ENCODE results near the gene RFNG.

RFNG gene

DNA sequence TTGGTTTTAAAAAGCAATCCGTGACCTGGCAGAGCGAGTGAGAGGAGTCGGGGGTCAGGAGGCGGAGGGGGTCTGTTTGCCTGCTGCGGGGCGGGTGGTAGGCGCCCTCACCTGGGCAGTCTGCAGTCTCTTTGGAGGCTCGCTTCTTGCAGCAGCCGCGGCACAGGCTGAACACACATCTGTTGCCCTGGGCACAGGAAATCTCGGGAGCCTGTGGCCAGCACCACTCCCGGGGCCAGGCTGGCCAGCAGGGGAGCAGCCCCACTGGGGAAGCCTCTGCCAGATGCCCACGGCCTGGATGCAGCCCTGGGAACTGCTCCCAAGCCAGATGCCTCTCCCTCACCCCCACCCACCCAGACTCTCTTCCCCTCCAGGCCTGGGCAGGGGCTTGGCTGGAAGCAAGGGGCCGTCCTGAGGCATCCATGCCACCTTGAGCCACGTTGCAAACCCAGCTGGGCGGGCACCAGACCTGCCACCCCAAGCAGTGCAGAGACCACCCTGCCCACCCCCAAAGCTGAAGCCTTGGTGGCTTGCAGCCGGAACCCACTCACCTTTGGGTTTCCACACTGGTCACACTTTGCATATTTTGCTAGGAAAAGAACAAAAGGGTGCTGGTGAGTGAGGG is 6.7 kb upstream of the RFNG start:
- no peak for DNase-seq

DNA sequence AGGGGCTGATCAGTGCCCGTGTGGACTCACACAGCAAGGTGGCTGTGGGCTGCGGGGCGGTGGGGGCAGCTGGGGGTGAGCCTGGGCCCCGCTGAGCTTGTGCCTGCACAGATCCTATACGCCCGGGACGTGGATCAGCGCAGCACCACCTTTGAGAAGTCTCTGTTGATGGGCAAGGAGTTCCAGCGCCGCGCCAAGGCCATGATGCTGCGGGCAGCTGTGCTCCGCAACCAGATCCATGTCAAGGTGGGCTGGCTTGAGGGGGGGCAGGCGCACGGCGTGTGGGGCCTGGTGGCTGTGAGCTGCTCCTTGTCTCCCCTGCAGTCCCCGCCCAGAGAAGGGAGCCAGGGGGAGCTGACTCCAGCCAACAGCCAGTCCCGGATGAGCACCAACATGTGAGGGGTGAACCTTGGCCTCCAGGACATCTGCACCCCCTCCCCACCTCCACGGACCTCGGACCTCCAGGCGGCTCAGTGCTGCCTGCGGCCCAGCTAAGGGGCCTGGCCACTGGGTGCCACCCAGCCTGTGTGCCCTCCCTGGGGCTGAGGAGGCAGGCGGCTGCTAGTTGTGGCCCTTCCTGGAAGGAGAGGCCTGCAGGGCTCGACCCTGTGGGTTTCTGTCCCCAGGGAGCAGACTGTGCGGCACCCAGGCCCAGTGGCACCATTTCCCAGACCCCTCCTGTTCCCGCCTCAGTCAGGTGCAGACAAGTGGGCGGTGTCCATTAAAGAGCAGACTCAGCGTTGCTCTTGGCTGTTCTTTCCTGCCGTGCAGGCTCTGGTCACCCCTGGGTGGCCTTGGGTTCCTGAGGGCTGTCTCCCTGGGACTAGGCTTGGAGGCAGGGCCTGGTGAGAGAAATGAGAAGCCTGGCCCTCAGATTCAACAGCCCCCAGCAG is 5.4 kb upstream of the RFNG start:
- DNase-seq = no peak

DNA sequence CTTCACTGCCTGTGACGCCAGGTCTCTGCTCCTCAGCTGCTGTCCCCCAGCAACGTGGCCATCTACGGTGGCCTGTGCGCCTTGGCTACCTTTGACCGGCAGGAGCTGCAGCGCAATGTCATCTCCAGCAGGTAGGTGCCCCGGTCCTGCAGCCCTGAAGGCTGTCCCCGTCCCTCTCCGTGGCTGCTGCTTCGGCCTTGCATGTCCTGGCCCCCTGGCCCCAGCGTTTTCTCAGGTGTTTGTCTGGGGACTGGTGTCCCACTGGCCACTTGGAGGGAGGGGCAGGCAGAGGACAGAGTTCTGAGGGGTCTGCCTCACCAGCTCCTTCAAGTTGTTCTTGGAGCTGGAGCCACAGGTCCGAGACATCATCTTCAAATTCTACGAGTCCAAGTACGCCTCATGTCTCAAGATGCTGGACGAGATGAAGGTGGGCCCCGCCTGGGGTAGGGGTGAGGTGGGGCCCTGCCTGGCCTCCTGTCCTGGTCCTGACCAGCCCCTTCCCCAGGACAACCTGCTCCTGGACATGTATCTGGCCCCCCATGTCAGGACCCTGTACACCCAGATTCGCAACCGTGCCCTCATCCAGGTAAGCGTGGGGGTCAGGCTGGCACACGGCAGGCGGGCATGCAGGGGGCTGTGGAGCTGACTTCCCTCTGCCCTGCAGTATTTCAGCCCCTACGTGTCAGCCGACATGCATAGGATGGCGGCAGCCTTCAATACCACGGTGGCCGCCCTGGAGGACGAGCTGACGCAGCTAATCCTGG is 4.5 kb upstream of the RFNG start:
- no peak for DNase-seq

DNA sequence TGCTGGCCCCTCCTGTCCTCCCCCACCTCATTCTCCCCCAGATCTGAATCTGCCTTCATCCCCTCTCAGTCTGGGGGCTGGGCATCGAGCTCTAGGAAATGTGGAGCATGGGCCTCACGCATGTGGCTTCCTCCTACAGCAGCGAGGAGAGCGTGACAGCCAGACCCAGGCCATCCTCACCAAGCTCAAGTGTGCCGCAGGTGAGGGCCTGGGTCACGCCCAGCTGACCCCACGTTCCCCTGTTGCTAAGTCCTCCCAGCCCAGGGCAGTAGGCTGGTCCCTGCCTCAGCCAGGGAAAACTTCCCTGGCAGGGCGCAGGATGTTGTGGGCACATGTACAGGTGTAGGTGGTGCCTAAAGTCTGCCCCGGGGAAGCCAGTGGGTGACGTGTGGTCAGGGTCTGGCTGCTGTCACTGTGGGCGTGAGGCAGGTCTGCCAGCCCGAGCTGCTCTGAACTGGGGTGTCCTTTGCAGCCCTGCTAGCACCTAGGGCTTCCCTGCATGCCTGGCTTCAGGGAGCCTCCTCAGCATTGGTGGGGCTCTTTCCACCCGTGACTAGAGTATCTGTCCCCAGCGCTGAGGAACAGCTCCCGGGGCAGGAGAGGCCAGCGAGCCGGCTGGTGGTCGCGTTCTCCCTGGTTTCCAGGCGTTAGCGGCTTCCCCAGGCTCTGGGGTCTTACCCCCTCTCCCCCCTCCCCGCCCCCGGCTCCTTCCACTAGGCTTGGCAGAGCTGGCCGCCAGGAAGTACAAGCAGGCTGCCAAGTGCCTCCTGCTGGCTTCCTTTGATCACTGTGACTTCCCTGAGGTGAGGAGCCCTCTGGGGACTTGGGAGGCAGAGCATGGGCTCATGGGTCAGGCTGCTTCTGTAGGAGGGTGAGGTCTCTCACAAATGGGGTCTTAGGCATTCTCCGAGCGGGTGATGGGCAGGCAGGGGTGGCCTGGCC is 3.7 kb upstream of the RFNG start:
- no peak for DNase-seq

DNA sequence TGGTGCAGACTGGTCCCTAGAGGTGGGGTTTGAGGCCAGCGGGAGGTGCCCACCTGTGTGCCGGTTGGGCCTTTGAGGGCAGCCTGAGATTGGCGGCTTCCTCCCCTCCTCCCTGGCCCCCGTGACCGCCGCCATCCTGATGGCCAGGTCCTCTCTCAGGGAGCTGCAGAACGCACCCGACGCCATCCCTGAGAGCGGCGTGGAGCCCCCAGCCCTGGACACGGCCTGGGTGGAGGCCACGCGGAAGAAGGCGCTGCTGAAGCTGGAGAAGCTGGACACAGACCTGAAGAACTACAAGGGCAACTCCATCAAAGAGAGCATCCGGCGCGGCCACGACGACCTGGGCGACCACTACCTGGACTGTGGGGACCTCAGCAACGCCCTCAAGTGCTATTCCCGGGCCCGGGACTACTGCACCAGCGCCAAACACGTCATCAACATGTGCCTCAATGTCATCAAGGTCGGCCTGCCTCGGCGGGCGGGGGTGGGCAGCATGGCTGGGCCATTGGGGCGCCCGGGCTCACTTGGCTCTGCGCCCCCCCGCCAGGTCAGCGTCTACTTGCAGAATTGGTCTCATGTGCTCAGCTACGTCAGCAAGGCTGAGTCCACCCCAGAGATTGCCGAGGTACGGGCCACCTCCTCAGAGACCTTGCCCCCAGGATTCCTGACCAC is 2.9 kb upstream of the RFNG start:
- DNase-seq = no peak

DNA sequence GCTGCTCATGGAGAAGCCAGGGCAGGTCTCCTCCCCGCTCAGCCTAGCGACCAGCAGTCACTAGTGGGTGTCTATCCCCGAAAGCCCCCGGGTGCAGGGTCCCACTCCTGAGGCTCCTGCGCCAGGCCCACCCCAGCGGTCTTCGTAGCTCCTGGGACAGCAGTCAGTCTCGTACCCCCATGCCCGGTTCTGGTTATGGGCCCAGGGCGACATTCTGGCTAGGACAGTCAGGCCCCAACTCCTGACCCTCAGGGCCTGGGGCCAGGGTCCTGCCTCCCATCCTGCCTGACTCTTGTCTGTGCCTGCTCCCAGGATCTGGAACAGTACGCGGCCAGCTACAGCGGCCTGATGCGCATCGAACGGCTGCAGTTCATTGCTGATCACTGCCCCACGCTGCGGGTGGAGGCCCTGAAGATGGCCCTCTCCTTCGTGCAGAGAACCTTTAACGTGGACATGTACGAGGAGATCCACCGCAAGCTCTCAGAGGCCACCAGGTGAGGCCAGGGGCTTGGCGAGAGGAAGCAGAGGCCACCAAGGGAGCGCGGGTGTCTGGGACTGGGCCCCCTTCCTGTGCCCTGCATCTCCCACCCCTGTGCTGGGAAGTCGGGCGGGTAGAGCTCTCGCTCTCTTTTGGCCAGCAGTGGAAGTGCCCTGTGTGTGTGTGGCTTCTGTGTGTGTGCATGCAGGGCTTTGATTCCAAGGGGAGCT is 2.1 kb upstream of the RFNG start:
- no peak for DNase-seq

DNA sequence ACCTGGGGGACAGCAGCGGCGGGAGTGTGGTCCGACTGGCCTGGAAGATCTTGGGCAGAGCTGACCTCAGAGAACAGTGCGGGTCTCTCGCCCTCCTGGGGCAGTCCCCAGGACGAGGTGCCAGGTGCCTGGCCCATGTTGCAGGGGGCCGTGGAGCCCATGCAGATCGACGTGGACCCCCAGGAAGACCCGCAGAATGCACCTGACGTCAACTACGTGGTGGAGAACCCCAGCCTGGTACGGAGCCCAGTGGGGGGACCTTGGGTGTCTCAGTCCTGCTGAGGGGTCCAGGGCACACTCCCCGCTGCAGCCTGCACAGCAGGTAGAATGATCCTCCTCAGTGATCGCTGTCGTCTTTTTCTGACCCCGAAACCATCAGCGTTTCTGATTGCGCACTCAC is 1.5 kb upstream of the RFNG start:
- no peak for DNase-seq

DNA sequence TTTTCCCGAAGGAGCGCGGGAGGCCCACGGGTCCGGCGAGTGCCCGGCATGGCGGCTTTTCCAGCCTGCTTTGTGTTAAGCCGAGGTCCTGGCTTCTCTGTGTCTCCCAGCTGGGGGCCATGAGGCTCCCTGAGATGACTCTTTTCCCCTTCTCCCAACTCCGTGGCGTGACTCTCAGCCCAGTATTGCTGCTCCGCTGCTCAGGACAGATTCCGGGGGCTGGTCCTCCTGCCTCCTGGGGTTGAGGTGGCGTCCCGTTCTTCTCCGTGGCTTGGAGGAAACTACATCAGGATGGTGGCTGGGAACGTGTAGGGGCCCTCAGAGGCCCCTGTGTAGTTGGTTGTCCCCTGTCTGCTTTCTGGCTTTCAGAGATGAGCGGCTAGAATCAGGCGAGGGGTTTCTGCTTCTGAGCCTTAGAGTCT is 1.0 kb upstream of the RFNG start:
- DNase-seq = no peak

DNA sequence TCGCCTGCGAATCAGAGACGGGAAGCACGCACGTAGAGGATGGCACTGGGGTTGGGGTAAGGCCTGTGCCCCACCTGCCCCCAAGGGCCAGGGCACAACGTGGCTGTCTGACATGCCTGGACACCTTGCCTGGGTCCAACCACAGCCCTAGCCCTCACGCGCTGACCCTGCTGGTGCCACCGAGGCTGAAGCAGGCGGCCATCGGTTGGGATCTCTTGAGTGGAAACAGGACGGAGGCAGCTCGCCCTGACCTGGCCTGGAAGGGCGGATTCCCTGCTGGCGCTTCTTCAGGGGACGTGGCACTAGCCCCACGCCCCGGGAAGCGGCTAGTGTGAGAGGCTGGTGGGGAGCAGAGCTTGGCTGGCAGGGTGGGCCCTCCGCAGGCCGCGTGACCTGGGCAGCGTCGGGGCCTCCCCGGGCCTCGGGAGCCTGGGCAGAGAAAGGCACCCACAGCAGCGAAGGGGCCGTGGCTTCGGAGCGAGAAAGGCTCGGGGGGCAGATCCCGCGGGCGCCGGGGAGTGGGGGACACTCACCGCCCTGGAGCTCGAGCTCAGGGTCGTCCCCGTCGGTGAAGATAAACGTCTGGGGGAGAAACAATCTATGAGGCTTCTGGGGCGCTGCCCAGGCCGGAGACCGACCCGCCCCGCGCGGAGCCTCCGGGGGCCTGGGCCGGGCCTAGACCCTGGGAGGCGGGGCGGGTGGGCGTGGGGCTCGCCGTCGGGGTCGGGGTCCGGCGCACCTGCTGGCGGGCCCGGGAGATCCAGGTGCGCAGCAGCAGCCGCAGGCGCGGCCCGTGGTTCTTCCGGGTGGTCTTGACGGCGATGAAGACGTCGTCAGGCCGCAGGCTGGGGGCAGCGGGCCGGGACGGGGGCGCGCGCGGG is 610 bp downstream of the RFNG start:
- no peak for DNase-seq

DNA sequence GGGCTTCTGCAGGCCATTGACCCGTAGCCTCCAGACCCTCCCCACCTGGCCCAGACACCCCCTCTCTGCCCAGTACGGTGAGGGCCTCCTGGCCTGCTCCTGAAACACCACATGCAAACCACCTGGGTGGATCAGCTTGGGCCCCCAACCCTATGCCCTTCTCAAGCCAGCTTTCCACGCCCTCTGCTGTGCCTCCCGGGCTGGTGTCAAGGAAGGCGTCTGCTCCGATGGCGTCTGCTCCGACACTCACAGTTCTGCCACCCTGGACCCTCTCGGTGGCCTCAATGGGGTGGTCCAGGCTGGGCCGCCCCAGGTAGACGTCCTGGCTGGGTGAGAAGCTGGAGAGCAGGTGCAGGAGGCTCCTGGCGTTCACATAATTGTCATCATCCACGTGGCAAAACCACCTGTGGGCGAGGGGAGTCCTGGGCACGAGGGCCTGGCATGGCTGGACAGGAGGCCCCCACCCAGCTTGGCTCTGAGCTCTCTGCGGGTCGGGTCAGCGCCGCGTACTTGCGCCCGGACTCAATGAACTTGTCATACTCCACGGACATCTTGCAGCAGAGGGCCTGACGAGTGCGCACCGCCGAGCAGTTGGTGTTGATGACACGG is 1.4 kb downstream of the RFNG start:
- no peak for DNase-seq

DNA sequence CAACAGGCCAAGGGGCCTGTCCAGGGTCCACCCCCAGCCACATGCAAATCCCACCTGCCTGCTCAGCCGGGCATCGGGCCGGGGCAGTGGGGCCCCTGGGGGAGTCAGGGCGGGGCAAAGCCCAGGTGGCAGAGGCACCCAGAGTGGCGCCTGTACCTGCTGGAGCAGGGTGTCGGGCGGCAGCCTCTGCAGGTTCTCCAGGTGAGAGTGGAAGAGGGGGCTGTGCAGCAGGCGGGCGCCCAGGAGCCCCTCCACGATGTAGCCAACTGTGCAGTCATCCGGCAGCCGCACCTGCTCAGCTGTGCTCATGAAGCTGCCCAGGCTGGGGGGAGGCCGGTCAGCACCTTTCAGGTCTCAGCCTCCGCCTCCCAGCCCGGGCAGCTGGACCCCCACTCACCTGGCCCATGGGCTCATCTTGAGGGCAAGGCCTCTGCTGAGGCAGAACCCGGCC is 2.1 kb downstream of the RFNG start:
- DNase-seq = no peak

DNA sequence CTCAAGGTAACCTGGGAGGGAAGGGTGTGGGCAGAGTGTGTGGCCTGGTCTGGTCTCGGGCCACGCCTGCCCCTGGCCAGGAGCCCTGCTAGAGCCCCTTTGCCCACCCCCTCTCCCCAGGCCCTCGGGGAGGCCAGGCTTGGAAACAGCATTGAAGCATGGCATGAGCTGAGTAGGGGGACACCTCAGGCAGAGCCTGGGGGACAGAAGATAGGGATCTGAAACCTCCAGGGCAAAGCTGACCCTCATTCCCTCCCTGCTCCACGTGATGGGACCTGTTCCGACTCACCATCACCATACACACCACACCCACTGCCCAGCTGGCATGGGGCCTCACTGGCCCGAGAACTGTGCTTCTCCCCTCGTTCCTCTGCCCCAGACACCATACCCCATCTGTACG is 2.5 kb downstream of the RFNG start:
- DNase-seq = no peak

DNA sequence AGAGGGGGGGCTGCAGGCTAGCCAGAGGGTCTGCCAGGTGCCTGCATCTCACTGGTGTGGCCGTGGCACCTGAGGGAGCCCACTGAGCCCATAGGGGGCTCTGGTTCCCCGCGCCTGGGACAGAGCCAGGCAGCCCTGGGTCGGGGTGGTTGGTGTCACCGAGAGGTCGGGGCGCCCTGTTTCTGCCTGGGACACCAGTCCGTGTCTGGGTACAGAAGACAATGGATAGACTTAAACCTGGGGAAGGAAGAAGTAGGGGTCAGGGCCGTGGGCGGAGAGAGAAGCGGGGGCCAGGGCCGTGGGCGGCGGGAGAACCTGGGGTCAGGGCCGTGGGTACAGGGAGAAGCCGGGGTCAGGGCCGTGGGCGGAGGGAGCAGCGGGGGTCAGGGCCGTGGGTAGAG is 3.0 kb downstream of the RFNG start:
- no peak for DNase-seq

DNA sequence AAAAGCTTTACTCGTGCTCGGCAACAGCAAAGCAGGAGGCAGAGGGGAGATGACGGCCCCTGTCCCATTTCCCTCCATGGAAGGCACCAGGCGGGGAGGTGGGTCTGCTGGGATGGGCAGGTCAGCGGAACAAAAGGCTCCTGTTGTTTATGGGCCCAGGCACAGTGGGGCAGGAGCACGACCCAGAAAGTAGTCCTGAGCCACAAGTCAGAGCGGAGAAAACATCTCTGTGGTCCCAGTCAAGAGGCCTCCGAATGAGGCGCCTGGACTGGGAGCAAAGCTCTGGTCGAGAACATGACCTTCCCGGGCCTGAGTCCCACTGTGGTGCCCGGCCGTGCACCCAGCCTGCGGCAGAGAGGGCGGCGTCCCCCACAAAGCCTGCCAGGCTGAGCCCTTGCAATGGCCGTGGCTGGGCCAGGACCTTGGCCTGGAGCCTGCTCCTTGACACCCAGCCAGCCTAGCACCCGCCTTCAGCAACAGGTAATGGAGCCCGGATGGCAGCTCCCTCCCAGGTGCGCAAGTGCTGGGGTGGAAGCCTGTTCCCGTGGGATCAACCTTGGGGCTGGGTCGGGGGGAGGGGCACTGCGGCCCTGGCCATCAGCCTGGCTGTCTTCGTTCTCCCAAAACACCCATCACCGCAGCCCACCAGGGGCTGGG is 3.6 kb downstream of the RFNG start:
- no peak for DNase-seq

DNA sequence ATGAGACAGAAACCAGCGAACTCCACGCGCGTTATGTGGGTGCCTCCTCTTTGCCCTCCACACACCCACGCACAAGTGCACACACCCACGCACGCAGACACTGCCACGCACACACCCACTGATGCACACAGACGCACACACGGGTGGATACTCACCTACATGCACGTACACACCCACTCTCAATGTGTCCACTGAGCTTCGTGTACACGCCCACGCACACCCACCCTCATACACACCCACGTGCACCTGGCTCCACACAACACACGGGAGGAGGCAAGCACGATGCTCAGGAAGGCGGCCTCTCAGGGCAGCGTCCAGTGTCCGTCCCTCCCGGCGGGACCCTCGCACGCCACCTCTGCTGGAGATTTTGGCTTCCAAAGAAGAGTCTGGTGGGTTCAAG is 4.2 kb downstream of the RFNG start:
- DNase-seq = no peak

DNA sequence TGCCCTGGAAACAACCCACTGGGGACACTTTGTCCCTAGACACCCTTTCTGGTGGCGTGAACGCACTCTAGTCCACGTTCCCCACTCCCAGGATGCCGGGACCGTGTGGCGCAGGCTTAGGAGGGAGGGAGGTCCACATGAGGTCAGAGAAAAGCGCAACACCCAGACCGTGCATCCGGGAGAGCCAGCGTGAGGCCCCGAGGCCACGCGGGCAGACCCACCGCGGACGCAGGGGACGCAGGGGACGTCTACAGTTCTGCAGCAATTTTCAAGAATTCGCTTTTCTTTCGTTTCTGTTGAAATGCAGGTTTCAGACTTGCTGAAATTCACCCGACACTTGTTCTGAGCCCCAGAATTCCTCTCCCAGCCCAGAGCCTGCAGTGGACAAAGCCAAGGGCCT is 4.7 kb downstream of the RFNG start:
- DNase-seq = no peak

DNA sequence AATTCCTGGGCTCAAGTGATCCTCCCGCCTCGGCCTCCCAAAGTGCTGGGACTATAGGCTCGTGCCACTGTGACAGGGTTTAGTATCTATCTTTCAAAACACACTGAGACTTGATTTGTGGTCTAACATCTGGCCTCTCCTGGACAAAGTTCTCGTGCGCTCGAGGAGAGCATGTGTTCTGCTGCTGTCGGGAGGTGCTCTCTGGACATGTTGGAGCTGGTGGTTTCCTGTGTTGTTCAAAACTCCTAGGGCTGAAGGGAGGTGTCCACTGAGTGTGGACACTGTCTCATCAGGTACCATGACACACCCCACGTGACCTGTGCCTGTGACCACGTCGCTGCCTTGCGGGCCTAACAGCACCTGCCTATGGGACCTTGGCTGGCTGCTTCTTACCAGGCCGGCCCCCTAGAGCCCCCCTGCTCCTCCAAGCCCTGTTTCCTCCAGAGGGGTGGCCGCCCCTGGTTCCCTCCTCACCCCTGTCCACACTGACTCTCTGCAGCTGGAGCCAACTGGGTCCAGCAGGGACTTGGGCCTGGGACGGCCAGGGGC is 5.6 kb downstream of the RFNG start:
- no peak for DNase-seq

DNA sequence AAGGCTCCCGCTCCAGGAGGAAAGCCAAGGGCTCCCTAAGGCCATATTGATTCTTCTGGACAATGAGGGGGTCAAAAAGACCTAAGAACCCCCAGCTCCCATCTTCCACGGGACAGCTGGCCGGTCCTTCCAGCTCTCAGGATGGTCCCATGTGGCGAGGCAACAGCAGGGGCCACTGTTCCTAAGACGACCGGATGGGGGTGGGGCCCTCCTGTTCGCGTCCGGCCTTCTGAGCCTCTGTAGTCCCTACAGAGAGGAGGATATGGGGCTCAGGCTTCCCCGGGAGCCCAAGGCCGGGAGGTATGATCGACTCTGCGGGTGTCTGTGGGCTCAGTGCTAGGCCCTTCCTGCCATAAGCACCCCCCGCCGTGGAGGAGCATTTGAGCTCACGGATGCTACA is 8.1 kb downstream of the RFNG start:
- DNase-seq = no peak

DNA sequence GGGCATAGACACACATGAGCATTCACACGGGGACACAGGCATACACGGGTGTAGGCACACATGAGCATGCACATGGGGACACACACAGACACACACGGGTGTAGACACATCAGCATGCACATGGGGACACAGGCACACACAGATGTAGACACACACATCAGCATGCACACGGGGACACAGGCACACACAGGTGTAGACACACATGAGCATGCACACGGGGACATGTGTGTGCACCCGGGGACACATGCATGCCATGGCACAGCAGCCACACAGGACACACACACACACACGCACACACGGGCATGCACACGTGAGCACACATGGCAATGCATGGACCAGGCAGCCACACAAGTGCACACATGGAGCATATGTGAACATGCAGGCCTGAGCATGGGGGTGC is 9.0 kb downstream of the RFNG start:
- no peak for DNase-seq
